Sigmoid colon (tissue), 3 donors: ENCODE measurements around the gene DPT.

ENCODE experiments used
- POLR2A ChIP-seq, 2 donors: fragments of 450-650 bp; IDR thresholded peaks; one replicate each; pipeline ENCODE4 v1.6.1; 2016; ENCODE audit warnings: antibody characterized with exemption in 2 of 2, mild to moderate bottlenecking in 2 of 2, moderate library complexity in 2 of 2
- TF ChIP-seq, protein P1 (sequence below), 4 experiments: fragments of 450-650 bp in 3 of 4; fragments of 200-600 bp in 1 of 4; IDR thresholded peaks; one replicate each; pipeline ENCODE4 v1.5.1; 2016 to 2019; ENCODE audit warnings: antibody characterized with exemption in 4 of 4, mild to moderate bottlenecking in 3 of 4, moderate library complexity in 2 of 4

DNA sequence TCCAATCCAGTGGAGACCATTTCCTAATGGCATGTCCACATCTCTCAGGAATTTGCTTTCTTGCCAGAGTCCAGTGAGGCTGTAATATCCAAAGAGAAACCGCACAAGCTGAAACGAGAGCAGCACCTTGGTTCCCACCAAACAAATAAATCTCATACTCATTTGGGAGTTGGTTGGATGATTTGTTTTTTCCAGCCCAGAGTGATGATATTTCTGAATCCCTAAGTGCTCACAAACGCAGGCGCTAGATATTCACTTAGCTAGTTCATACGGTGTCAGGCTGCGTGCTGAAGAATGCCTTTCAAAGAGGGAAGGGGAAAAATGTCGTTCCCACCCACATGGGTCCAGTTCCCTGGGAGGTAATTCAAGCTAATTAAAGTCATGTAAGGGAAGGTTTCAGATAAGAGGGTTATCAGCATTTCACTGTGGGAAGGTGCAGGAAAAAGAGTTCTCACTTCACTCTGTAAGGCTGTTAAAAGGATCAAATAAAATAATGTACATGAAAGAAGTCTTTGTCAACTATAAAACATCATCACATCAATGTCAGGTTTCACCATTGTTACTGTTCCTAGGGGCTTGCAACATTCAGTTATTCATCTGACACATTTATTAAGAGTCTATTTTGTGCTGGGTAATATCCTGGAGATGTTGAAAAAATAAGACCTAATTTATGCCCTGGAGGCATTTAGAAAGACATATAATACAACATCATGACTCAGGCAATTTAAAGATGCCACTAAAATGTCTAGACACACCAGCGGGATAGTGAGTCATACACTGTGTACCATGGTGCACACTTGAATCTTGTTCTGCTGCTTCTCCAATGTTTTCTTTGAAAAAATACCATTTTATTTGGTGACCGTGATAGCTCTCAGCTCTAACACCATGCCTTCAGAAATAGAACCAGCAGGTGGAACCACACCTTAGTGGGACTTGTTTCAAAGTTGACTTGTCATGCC lies 19.3 kb downstream of the DPT start:
- TF ChIP-seq, protein P1, sequence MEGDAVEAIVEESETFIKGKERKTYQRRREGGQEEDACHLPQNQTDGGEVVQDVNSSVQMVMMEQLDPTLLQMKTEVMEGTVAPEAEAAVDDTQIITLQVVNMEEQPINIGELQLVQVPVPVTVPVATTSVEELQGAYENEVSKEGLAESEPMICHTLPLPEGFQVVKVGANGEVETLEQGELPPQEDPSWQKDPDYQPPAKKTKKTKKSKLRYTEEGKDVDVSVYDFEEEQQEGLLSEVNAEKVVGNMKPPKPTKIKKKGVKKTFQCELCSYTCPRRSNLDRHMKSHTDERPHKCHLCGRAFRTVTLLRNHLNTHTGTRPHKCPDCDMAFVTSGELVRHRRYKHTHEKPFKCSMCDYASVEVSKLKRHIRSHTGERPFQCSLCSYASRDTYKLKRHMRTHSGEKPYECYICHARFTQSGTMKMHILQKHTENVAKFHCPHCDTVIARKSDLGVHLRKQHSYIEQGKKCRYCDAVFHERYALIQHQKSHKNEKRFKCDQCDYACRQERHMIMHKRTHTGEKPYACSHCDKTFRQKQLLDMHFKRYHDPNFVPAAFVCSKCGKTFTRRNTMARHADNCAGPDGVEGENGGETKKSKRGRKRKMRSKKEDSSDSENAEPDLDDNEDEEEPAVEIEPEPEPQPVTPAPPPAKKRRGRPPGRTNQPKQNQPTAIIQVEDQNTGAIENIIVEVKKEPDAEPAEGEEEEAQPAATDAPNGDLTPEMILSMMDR (IDR thresholded peaks at IDR 0.05) = no peak
- TF ChIP-seq POLR2A (IDR thresholded peaks at IDR 0.05) = no peak
